Right lobe of liver (tissue), 4 donors: ENCODE measurements around the gene MXI1.

Source experiments
- POLR2A ChIP-seq: fragments of 450-650 bp; IDR thresholded peaks from one replicate; pipeline ENCODE4 v1.6.1; 2017; ENCODE audit warnings: antibody characterized with exemption, mild to moderate bottlenecking
- TF ChIP-seq, protein P1 (sequence below), 4 donors: fragments of 200-600 bp in 3 of 4; fragments of 450-650 bp in 1 of 4; IDR thresholded peaks; one replicate each; pipeline versions ENCODE4 v1.5.1 to v1.8.0; 2016 to 2022; ENCODE audit warnings: antibody characterized with exemption in 4 of 4, mild to moderate bottlenecking in 2 of 4
- donor health status: DM: no; HTN: no; CAD: no.
- donor health status: DM: no; HTN: no; CAD: no.
- donor health status: DM: no; HTN: yes; CAD: no.

DNA sequence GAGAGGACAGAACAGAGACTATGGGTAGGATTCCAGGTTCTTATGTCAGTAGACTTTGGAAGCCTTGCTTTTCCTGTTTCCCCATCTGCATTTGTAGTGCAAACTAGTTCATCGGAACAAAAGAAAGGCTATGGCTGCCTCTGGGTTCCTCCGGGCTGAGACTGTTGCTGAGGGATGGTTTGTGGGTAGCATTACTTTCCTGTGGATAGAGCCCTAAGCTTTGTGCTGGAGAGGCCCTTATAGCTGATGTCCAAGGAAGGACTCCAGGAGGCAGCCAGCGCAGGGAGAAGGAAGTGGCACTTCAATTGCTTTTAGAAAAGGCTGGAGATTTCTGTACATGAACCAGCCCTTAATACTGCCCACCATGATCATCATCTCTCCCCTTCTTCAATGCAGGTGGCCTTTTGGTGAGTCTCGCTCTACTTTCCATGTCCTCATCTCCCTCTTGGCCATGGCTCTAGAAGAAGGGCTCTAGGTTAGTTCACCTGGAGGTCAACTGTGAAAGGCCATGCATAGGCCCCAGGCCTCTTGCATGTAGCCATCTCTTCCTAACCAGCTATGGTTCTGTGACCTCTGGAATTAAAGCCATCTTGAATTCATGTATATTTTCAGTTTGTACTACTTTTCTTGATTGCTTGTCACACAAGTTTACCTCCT, 15.4 kb downstream of the MXI1 start:
- TF ChIP-seq, protein P1, sequence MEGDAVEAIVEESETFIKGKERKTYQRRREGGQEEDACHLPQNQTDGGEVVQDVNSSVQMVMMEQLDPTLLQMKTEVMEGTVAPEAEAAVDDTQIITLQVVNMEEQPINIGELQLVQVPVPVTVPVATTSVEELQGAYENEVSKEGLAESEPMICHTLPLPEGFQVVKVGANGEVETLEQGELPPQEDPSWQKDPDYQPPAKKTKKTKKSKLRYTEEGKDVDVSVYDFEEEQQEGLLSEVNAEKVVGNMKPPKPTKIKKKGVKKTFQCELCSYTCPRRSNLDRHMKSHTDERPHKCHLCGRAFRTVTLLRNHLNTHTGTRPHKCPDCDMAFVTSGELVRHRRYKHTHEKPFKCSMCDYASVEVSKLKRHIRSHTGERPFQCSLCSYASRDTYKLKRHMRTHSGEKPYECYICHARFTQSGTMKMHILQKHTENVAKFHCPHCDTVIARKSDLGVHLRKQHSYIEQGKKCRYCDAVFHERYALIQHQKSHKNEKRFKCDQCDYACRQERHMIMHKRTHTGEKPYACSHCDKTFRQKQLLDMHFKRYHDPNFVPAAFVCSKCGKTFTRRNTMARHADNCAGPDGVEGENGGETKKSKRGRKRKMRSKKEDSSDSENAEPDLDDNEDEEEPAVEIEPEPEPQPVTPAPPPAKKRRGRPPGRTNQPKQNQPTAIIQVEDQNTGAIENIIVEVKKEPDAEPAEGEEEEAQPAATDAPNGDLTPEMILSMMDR (IDR thresholded peaks at IDR 0.05), result no peak
- TF ChIP-seq POLR2A, result no peak
